HG03159 (cell line): Measurements from ENCODE around the gene MLPH.
A peak's percentile ranks its signal among the peaks of the same experiment; 100 is the strongest.

ENCODE experiments used
- ATAC-seq: cut with Tn5 transposase; IDR thresholded peaks from one replicate; pipeline ENCODE4 v1.9.1; 2021; ENCODE audit warnings: mild to moderate bottlenecking, moderate library complexity; ENCODE audit not compliant: unreplicated experiment

The MLPH gene

GRCh38 chr2:237517163-237517562 is 30.1 kb downstream of the MLPH start:
- no peak for ATAC-seq

- no peak for ATAC-seq
These were observed 30.9 kb downstream of the MLPH start for GRCh38 chr2:237517990-237518389.

GRCh38 chr2:237519506-237520245 is 32.6 kb downstream of the MLPH start:
- ATAC-seq, result no peak

- no peak for ATAC-seq
These were observed 33.2 kb downstream of the MLPH start for GRCh38 chr2:237520290-237520689.

GRCh38 chr2:237524631-237525030 is 37.6 kb downstream of the MLPH start:
- ATAC-seq, result no peak

GRCh38 chr2:237525559-237526157 is 38.6 kb downstream of the MLPH start:
- ATAC-seq, result no peak

- ATAC-seq, result no peak
These were observed 40.2 kb downstream of the MLPH start for GRCh38 chr2:237527233-237527632.

- ATAC-seq, result no peak
These were observed 40.7 kb downstream of the MLPH start for GRCh38 chr2:237527766-237528165.

GRCh38 chr2:237529452-237530402 is 42.7 kb downstream of the MLPH start:
- peak; percentile 88 for ATAC-seq

GRCh38 chr2:237530472-237531433 is 43.7 kb downstream of the MLPH start:
- no peak for ATAC-seq

GRCh38 chr2:237532160-237532559 is 45.1 kb downstream of the MLPH start:
- ATAC-seq, result no peak

- no peak for ATAC-seq
These were observed 46.7 kb downstream of the MLPH start for GRCh38 chr2:237533668-237534161.

GRCh38 chr2:237534380-237534779 is 47.3 kb downstream of the MLPH start:
- no peak for ATAC-seq

GRCh38 chr2:237535385-237536082 is 48.5 kb downstream of the MLPH start:
- ATAC-seq, result no peak

GRCh38 chr2:237536083-237536415 is 49.0 kb downstream of the MLPH start:
- ATAC-seq, result no peak

GRCh38 chr2:237536617-237537016 is 49.6 kb downstream of the MLPH start:
- ATAC-seq, result no peak

- ATAC-seq, result no peak
These were observed 51.1 kb downstream of the MLPH start for GRCh38 chr2:237538001-237538720.

GRCh38 chr2:237538901-237539300 is 51.9 kb downstream of the MLPH start:
- ATAC-seq, result no peak

GRCh38 chr2:237539681-237540080 is 52.6 kb downstream of the MLPH start:
- no peak for ATAC-seq
